CD4-positive, alpha-beta T cell treated with Interferon gamma for 1 hour (primary cell): Measurements from ENCODE around the gene CTRL.
A peak's percentile ranks its signal among the peaks of the same experiment; 100 is the strongest.

Experiments
- DNase-seq: peaks from one replicate; pipeline ENCODE4 v3.0.0-alpha.2; 2020

Gene CTRL

GRCh38 chr16:67885976-67886375 lies 45.7 kb downstream of the CTRL start:
- DNase-seq = no peak

- no peak for DNase-seq
Measured at GRCh38 chr16:67885545-67885944, 46.1 kb downstream of the CTRL start.

GRCh38 chr16:67884684-67885083 lies 47.0 kb downstream of the CTRL start, which contains the start of gene NRN1L:
Gene NRN1L, plus strand, starts transcription at chr16:67884885. Its CDS starts 19 bp downstream, at chr16:67884904.
- no peak for DNase-seq

- peak; percentile 68 for DNase-seq
Measured at GRCh38 chr16:67883872-67884261, 47.8 kb downstream of the CTRL start.

- no peak for DNase-seq
Measured at GRCh38 chr16:67883146-67883871, 48.4 kb downstream of the CTRL start.

- no peak for DNase-seq
Measured at GRCh38 chr16:67882374-67883145, 49.1 kb downstream of the CTRL start.

GRCh38 chr16:67881621-67882161 lies 50.0 kb downstream of the CTRL start:
- DNase-seq = no peak

GRCh38 chr16:67880584-67880983 lies 51.1 kb downstream of the CTRL start:
- no peak for DNase-seq

- no peak for DNase-seq
Measured at GRCh38 chr16:67879936-67880335, 51.7 kb downstream of the CTRL start.
